Vagina (tissue), 2 donors: ENCODE measurements around the gene ARL5A. TPM values are rescaled to one million over a fixed set of nuclear protein-coding genes. Genes with fewer than 3 reads are reported as not detected.

Experiments
- DNase-seq, 2 donors: peaks; one replicate each; pipeline ENCODE4 v3.0.0-alpha.2; 2017; ENCODE audit errors: extremely low spot score in 2 of 2
- H3K27ac ChIP-seq: fragments of 200-600 bp; sonication (generic); one replicate; pipeline ENCODE4 v1.5.1; 2019
- H3K27me3 ChIP-seq: fragments of 200-600 bp; sonication (generic); one replicate; pipeline ENCODE4 v1.5.1; 2019
- H3K36me3 ChIP-seq, 2 donors: fragments of 200-600 bp; sonication (generic); one replicate each; pipeline ENCODE4 v1.5.1; 2017 to 2019
- H3K4me1 ChIP-seq: fragments of 200-600 bp; sonication (generic); one replicate; pipeline ENCODE4 v1.5.1; 2019
- H3K4me3 ChIP-seq, 2 donors: fragments of 200-600 bp; sonication (generic); 1 replicate in 1 of 2; 2 replicates in 1 of 2; pipeline ENCODE4 v1.5.1; 2016 to 2019
- H3K9me3 ChIP-seq: fragments of 200-600 bp; sonication (generic); one replicate; pipeline ENCODE4 v1.5.1; 2019
- POLR2A ChIP-seq, 2 donors: fragments of 450-650 bp; IDR thresholded peaks; one replicate each; pipeline ENCODE4 v1.6.1; 2017; ENCODE audit warnings: antibody characterized with exemption in 2 of 2, mild to moderate bottlenecking in 2 of 2, moderate library complexity in 2 of 2
- POLR2AphosphoS5 ChIP-seq, 2 donors: sonication (generic); formaldehyde crosslinking; IDR thresholded peaks; one replicate each; pipeline ENCODE4 v1.9.0; 2017; ENCODE audit warnings: antibody characterized with exemption in 2 of 2, mild to moderate bottlenecking in 2 of 2, low read depth in 1 of 2; ENCODE audit not compliant: insufficient read depth in 1 of 2
- intact Hi-C: fragments of 100-400 bp; cut with DNase I; formaldehyde crosslinking; loops from one replicate; pipeline ENCODE4 v1.15.1; 2023
- total RNA-seq: library from RNA; depleted of rRNA; stranded (reverse); fragments of >200 nt; gene quantifications from one replicate; pipeline ENCODE4 v1.2.3, GENCODE V29; 2016
- TF ChIP-seq, protein P1 (sequence below), 3 experiments: fragments of 450-650 bp in 2 of 3; fragments of 200-600 bp in 1 of 3; sonication (generic) in 1 of 3; IDR thresholded peaks; one replicate each; pipeline ENCODE4 v1.5.1; 2017 to 2019; ENCODE audit warnings: antibody characterized with exemption in 3 of 3, mild to moderate bottlenecking in 2 of 3, moderate library complexity in 2 of 3

ARL5A gene
- total RNA-seq, 1 donor from 2014 or later = 32.9 TPM

DNA sequence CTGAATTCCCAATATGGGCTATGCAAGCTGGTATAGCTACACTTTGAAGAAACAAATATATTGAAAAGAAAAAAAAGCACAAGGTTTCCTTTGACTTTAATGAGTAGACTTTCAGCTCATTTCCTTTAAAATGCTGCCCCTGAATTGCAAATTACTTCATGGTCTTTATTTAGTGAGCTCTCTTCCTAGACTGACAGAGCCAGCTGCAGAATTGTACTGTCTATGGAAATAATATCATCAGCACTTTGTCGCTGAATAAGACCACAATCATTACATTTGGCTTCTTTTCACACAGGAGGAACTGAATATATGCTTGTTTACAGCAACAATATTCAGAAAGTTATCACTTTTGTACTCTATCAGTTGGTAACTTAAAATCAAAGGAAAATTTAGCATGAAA is 41.7 kb downstream of the ARL5A start:
- DNase-seq = no peak
- no peaks in the 10 kb centered on the region for H3K4me1 ChIP-seq
- no peak overlapping the region for H3K27ac ChIP-seq
- no peaks in the 10 kb centered on the region for H3K9me3 ChIP-seq
- peaks cover 0 to 5% of the 10 kb centered on the region in 2 donors for H3K36me3 ChIP-seq
- TF ChIP-seq, protein P1, sequence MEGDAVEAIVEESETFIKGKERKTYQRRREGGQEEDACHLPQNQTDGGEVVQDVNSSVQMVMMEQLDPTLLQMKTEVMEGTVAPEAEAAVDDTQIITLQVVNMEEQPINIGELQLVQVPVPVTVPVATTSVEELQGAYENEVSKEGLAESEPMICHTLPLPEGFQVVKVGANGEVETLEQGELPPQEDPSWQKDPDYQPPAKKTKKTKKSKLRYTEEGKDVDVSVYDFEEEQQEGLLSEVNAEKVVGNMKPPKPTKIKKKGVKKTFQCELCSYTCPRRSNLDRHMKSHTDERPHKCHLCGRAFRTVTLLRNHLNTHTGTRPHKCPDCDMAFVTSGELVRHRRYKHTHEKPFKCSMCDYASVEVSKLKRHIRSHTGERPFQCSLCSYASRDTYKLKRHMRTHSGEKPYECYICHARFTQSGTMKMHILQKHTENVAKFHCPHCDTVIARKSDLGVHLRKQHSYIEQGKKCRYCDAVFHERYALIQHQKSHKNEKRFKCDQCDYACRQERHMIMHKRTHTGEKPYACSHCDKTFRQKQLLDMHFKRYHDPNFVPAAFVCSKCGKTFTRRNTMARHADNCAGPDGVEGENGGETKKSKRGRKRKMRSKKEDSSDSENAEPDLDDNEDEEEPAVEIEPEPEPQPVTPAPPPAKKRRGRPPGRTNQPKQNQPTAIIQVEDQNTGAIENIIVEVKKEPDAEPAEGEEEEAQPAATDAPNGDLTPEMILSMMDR (IDR thresholded peaks at IDR 0.05) = no peak
- TF ChIP-seq POLR2A (IDR thresholded peaks at IDR 0.05) (no peak), POLR2AphosphoS5 (IDR thresholded peaks at IDR 0.05; ENCODE audit: insufficient read depth in 1 of 2, low read depth in 1 of 2) (no peak)
- no peak overlapping the region for H3K4me3 ChIP-seq
- intact Hi-C loops = no loop called here
- no peaks in the 10 kb centered on the region for H3K27me3 ChIP-seq

DNA sequence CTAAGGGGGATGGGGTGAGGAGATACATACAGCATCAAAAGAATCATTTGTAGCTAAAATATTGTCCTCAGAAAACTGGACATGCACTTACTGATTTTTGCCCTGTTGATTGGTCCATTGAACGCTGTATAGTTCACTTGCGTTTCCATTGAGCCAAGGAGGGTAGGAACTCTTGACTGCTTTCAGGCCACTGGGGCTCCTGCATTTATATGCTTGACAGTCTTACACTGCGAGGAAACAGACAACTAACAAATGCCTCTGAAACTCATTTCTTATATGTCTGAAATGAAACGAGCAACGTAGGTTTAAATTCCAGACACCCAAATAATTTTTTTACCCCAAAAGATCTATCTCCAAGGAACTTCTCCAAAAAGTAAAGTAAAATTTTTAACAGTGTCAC is 42.1 kb downstream of the ARL5A start:
- peaks cover 0 to 6% of the 10 kb centered on the region in 2 donors for H3K36me3 ChIP-seq
- H3K27ac ChIP-seq = no peak overlapping the region
- H3K4me3 ChIP-seq = no peak overlapping the region
- TF ChIP-seq POLR2A (IDR thresholded peaks at IDR 0.05) (no peak), POLR2AphosphoS5 (IDR thresholded peaks at IDR 0.05; ENCODE audit: insufficient read depth in 1 of 2, low read depth in 1 of 2) (no peak)
- TF ChIP-seq, protein P1 (IDR thresholded peaks at IDR 0.05) = no peak
- no peaks in the 10 kb centered on the region for H3K27me3 ChIP-seq
- no peaks in the 10 kb centered on the region for H3K9me3 ChIP-seq
- intact Hi-C loops = no loop called here
- H3K4me1 ChIP-seq = no peaks in the 10 kb centered on the region
- DNase-seq = no peak

DNA sequence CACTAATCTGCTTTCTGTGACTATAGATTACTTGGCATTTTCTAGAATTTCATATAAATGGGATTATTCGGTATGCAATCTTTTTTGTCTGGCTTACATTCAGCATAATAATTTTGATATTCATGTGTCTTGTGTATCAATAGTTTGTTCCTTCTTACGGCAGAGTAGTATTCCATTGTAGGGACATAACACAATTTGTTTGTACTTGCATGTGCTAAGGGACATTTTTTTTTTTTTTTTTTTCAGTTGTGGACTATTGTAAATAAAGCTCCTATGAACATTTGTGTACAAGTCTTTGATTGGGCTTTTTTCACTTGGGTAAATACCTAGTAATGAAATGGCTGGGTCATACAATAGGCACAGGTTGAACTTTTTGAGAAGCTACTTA is 45.1 kb downstream of the ARL5A start:
- intact Hi-C loops = no loop called here

DNA sequence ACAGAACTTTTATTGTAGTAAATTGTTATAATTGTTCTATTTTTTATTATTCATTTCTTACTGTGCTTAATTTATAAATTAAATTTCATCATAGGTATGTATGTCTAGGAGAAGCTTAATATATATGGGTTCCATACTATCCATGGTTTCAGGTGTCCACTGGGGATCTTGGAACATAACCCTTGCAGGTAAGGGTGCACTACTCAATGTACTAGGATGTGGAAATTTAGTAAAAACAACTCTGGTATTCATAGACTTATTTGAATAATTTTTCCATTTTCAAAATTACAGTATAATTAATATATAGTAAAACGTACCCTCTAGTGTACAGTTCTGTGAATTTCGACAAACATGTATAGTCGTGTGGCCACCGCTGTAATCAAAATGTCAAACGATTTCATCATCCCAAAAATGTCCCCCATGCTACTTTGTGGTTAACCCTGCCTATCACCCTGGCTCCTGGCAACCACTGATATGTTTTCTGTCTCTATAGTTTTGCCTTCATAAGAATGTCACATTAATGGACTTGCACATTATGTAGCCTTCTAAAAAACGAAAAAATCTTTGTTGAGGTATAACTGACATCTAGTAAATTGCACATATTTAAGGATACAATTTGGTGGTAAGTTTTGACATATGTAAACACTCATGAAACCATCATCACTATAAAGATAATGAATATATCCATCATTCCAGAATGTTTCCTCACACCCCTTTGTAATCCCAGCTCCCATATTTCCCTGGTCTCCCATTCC is 45.7 kb downstream of the ARL5A start:
- no peaks in the 10 kb centered on the region for H3K4me1 ChIP-seq
- no peaks in the 10 kb centered on the region for H3K9me3 ChIP-seq
- H3K4me3 ChIP-seq = no peak overlapping the region
- no peaks in the 10 kb centered on the region for H3K27me3 ChIP-seq
- intact Hi-C loops = no loop called here
- H3K27ac ChIP-seq = no peak overlapping the region
- H3K36me3 ChIP-seq = peaks cover 0 to 6% of the 10 kb centered on the region in 2 donors
- TF ChIP-seq, protein P1 (IDR thresholded peaks at IDR 0.05) = no peak
- no peak for TF ChIP-seq POLR2AphosphoS5 (IDR thresholded peaks at IDR 0.05; ENCODE audit: insufficient read depth in 1 of 2, low read depth in 1 of 2)
- DNase-seq = no peak

More for the DNA sequence above, 45.1 kb downstream of the ARL5A start:
- H3K4me3 ChIP-seq = no peak overlapping the region
- no peaks in the 10 kb centered on the region for H3K27me3 ChIP-seq
- H3K36me3 ChIP-seq = peaks cover 0 to 6% of the 10 kb centered on the region in 2 donors
- H3K4me1 ChIP-seq = no peaks in the 10 kb centered on the region
- no peak for TF ChIP-seq POLR2A (IDR thresholded peaks at IDR 0.05)
- no peak for TF ChIP-seq POLR2AphosphoS5 (IDR thresholded peaks at IDR 0.05; ENCODE audit: insufficient read depth in 1 of 2, low read depth in 1 of 2)
- TF ChIP-seq, protein P1 (IDR thresholded peaks at IDR 0.05) = no peak
- H3K9me3 ChIP-seq = no peaks in the 10 kb centered on the region
- no peak overlapping the region for H3K27ac ChIP-seq
- no peak for DNase-seq

DNA sequence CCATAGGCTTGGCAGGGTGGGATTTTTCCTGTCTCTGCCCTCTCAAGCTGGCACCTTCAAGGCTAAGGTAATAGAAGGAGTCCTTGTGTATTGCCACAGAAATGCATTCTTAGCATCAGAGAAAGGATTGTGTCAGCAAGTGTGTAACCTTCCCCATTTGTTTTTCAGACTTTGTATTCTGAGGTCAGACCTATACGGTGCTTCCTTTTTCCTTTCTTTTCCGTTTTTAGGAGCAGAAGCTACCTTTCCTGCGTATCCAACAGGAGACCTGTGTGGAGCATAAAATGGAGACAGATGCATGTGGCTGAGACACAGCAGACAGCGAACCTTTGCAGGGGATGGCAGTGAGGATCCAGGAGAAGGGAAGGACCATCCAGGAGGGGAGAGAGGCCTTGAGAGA is 46.6 kb downstream of the ARL5A start:
- TF ChIP-seq POLR2AphosphoS5 (IDR thresholded peaks at IDR 0.05; ENCODE audit: insufficient read depth in 1 of 2, low read depth in 1 of 2) (no peak), POLR2A (IDR thresholded peaks at IDR 0.05) (no peak)
- TF ChIP-seq, protein P1 (IDR thresholded peaks at IDR 0.05) = no peak
- peaks cover 0 to 6% of the 10 kb centered on the region in 2 donors for H3K36me3 ChIP-seq
- no peak for DNase-seq
- no peak overlapping the region for H3K4me3 ChIP-seq
- intact Hi-C loops = no loop called here
- no peak overlapping the region for H3K27ac ChIP-seq
- no peaks in the 10 kb centered on the region for H3K9me3 ChIP-seq
- H3K27me3 ChIP-seq = no peaks in the 10 kb centered on the region
- H3K4me1 ChIP-seq = no peaks in the 10 kb centered on the region
